Aorta (tissue), 5 donors: ENCODE data around the gene ALAS2. TPM values are rescaled to one million over a fixed set of nuclear protein-coding genes. Genes with fewer than 3 reads are reported as not detected.

ENCODE experiments used
- ATAC-seq: fragments of 200-7000 bp; cut with Tn5 transposase; one replicate; pipeline ENCODE4 v1.9.1; 2022; ENCODE audit warnings: moderate library complexity; ENCODE audit not compliant: low FRiP score
- DNase-seq, 2 donors: peaks; one replicate each; pipeline ENCODE4 v3.0.0-alpha.2; 2020
- H3K27ac ChIP-seq, 2 donors: one replicate each; pipeline ENCODE4 v1.5.1; 2013; ENCODE audit warnings: low read length in 2 of 2, mild to moderate bottlenecking in 2 of 2, moderate library complexity in 2 of 2, control low read depth in 1 of 2, inconsistent platforms in 1 of 2, low read depth in 1 of 2
- H3K27me3 ChIP-seq, 2 donors: one replicate each; pipeline ENCODE4 v1.6.1; 2013; ENCODE audit warnings: control low read depth in 1 of 2, low read length in 1 of 2, mild to moderate bottlenecking in 1 of 2, moderate library complexity in 1 of 2; ENCODE audit not compliant: insufficient read depth in 2 of 2, control insufficient read depth in 1 of 2
- H3K36me3 ChIP-seq, 2 donors: one replicate each; pipeline ENCODE4 v1.6.1; 2013; ENCODE audit warnings: control low read depth in 1 of 2, low read length in 1 of 2, mild to moderate bottlenecking in 1 of 2; ENCODE audit not compliant: insufficient read depth in 2 of 2, control insufficient read depth in 1 of 2
- H3K4me1 ChIP-seq, 2 donors: one replicate each; pipeline ENCODE4 v1.6.1; 2013; ENCODE audit warnings: low read length in 2 of 2, control low read depth in 1 of 2, mild to moderate bottlenecking in 1 of 2, moderate library complexity in 1 of 2; ENCODE audit not compliant: insufficient read depth in 2 of 2, control insufficient read depth in 1 of 2
- H3K4me3 ChIP-seq, 2 donors: one replicate each; pipeline ENCODE4 v1.5.1; 2013; ENCODE audit warnings: low read length in 2 of 2, control low read depth in 1 of 2, mild to moderate bottlenecking in 1 of 2
- H3K9me3 ChIP-seq: one replicate; pipeline ENCODE4 v1.6.1; 2013; ENCODE audit warnings: mild to moderate bottlenecking, low read length; ENCODE audit not compliant: control insufficient read depth
- WGBS, 2 donors: extraction: QIAGEN DNeasy Blood & Tissue Kit; methylation state at CpG; one replicate each; pipeline ENCODE4 v1.1.7; 2013; 5-methylcytosine and 5-hydroxymethylcytosine counted together
- intact Hi-C, 2 donors: fragments of 100-400 bp; cut with DNase I; formaldehyde crosslinking; loops; one replicate each; pipeline versions ENCODE4 v1.14.2 to v1.15.0; 2022
- polyA plus RNA-seq, 2 donors: library from polyadenylated mRNA; stranded (reverse); fragments of 200-250 nt; gene quantifications; one replicate each; pipeline ENCODE4 v1.2.3, GENCODE V29; 2013
- total RNA-seq, 2 donors: library from RNA; stranded (reverse); fragmentation: NEBNext Ultra II Directional; extraction: Animal tissue kit (Norgen Biotek cat#: 25700); gene quantifications; one replicate each; pipeline ENCODE4 v1.2.1, GENCODE V29; 2021
- donor health status: healthy with polysubstance abuse.
- donor health status: Bipolar disorder and iron deficiency.
- donor health status: DM: no; HTN: no; CAD: no.
- donor health status: DM: no; HTN: no; CAD: no.
- donor health status: DM: yes; HTN: yes; CAD: no.

ALAS2 gene
- total and polyA plus RNA-seq, 4 donors: 2.5 to 10.4 TPM; not detected in 2

GRCh38 chrX:55041514-55041913 is 10.7 kb upstream of the ALAS2 start:
- no peaks in the 10 kb centered on the region for H3K36me3 ChIP-seq
- DNase-seq: no peak

DNA sequence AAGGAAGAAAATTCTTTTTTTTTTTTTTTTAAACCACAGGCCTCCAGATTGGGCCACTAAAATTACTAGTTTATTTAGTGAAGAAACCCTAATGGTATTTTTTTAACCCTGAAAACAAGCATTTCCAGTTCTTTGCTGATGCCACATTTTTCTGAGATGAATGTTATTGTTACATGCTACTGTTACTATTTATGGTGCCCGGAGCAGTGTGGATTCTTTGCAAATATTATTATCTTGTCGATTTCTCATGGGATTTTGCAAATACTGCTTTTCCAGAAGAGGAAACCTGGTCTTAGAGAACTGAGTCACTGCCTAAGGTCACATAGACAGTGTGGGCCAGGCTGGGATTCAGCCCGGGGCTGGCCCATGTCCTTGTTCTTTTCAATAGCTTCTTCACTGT is 8.7 kb upstream of the ALAS2 start:
- ATAC-seq: no peak
- no peak for DNase-seq
- 54 to 58% methylated on average over 3 of the region's 3 CpGs for WGBS, 2 donors
- no peak overlapping the region for H3K4me3 ChIP-seq
- H3K4me1 ChIP-seq: no peaks in the 10 kb centered on the region
- intact Hi-C loops: no loop called here
- no peaks in the 10 kb centered on the region for H3K36me3 ChIP-seq
- H3K27me3 ChIP-seq: no peaks in the 10 kb centered on the region
- H3K27ac ChIP-seq: no peak overlapping the region
- no peaks in the 10 kb centered on the region for H3K9me3 ChIP-seq

More at GRCh38 chrX:55041514-55041913, 10.7 kb upstream of the ALAS2 start:
- H3K27me3 ChIP-seq: no peaks in the 10 kb centered on the region
- intact Hi-C loops: no loop called here
- whole genome bisulfite sequencing, 2 donors: 92 to 95% methylated on average over 6 of the region's 6 CpGs
- ATAC-seq: no peak
- H3K4me3 ChIP-seq: no peak overlapping the region
- no peaks in the 10 kb centered on the region for H3K4me1 ChIP-seq
- H3K9me3 ChIP-seq: no peaks in the 10 kb centered on the region
- no peak overlapping the region for H3K27ac ChIP-seq

- 29 to 39% methylated on average over 2 of the region's 2 CpGs for WGBS, 2 donors
- no peaks in the 10 kb centered on the region for H3K4me1 ChIP-seq
- intact Hi-C loops: no loop called here
Measured at GRCh38 chrX:55033429-55033828, 2.7 kb upstream of the ALAS2 start.

DNA sequence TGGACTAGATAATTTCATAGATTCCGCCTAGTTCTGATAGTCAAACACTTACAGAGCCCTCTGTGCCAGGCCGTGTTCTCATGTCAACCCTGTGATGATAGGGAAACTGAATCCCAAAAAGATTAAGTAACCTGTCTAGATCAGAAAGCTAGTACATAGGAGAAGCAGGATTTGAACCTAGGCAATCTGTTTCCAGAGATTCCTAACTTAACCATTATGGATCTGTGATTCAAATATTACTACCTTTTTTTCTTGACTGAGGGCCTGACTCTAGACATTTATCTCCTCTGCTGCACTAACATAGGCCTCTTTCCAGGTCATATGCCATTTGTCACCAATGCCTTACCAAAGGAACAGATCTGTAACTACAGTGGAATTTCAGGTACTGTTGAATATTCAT is 1.5 kb downstream of the ALAS2 start:
- no peak for DNase-seq
- Histone ChIP-seq H3K36me3 (no peaks in the 10 kb centered on the region), H3K9me3 (no peaks in the 10 kb centered on the region), H3K27me3 (no peaks in the 10 kb centered on the region), H3K4me1 (no peaks in the 10 kb centered on the region), H3K27ac (no peak overlapping the region), H3K4me3 (no peak overlapping the region)
- WGBS, 2 donors: 51 to 87% methylated on average over 2 of the region's 2 CpGs
- intact Hi-C loops: no loop called here
- no peak for ATAC-seq

More at GRCh38 chrX:55033429-55033828, 2.7 kb upstream of the ALAS2 start:
- no peaks in the 10 kb centered on the region for H3K9me3 ChIP-seq
- no peak overlapping the region for H3K27ac ChIP-seq
- H3K27me3 ChIP-seq: no peaks in the 10 kb centered on the region
- ATAC-seq (no peak), DNase-seq (no peak)
- no peak overlapping the region for H3K4me3 ChIP-seq
- H3K36me3 ChIP-seq: no peaks in the 10 kb centered on the region

DNA sequence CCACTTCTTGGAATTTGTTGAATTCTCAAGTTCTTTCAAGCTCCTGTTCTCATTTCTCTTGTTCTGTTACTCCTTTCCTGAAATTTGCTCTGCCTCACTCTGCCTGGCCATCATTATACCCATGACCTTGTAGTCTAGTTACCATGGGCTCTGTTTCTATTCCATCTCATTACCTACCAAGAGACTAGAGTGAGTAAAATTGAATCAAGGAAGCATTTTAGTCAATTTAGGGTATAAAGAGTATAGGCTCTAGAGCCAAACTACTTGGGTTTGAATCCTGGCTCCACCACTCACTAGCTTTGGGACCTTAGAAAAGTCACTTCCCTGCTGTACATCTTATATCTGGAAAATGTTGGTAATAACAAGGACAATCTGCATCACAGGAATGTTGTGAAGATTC is 2.2 kb downstream of the ALAS2 start:
- intact Hi-C loops: no loop called here
- ATAC-seq (no peak), DNase-seq (no peak)
- Histone ChIP-seq H3K4me1 (no peaks in the 10 kb centered on the region), H3K27me3 (no peaks in the 10 kb centered on the region), H3K36me3 (no peaks in the 10 kb centered on the region), H3K9me3 (no peaks in the 10 kb centered on the region), H3K4me3 (no peak overlapping the region), H3K27ac (no peak overlapping the region)

GRCh38 chrX:55028040-55028439 is 2.7 kb downstream of the ALAS2 start:
- ATAC-seq (no peak), DNase-seq (no peak)
- WGBS, 2 donors: 53 to 77% methylated on average over 4 of the region's 4 CpGs
- intact Hi-C loops: no loop called here
- no peaks in the 10 kb centered on the region for H3K4me1 ChIP-seq
- no peak overlapping the region for H3K4me3 ChIP-seq
- no peaks in the 10 kb centered on the region for H3K36me3 ChIP-seq
- no peaks in the 10 kb centered on the region for H3K9me3 ChIP-seq
- H3K27ac ChIP-seq: no peak overlapping the region
- no peaks in the 10 kb centered on the region for H3K27me3 ChIP-seq

GRCh38 chrX:55026840-55027239 is 3.9 kb downstream of the ALAS2 start:
- no peaks in the 10 kb centered on the region for H3K36me3 ChIP-seq
- no peaks in the 10 kb centered on the region for H3K9me3 ChIP-seq
- H3K4me1 ChIP-seq: no peaks in the 10 kb centered on the region
- ATAC-seq: no peak
- 61 to 92% methylated on average over 2 of the region's 2 CpGs for whole genome bisulfite sequencing, 2 donors
- H3K27me3 ChIP-seq: no peaks in the 10 kb centered on the region
- intact Hi-C loops: no loop called here
- no peak overlapping the region for H3K4me3 ChIP-seq
- DNase-seq: no peak
- H3K27ac ChIP-seq: no peak overlapping the region

DNA sequence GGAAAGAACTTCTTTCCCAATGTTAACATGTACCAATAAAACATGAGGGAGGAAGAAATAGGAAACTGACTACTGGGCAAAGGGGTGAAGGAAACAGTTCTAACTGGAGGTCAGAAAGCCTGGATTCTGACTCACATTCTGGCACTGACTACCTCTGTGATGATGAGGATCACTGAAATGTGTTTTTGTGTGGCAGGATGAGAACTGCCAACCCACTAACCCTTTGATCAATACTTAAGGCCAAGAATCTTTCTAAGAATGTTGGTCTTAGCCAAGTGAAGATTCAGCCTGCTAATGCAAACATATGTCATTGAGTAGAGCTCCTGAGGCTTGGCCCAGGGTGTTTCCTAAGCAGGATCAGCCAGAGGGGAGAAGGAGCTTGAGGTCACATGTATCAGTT is 4.6 kb downstream of the ALAS2 start:
- Histone ChIP-seq H3K9me3 (no peaks in the 10 kb centered on the region), H3K27ac (no peak overlapping the region), H3K36me3 (no peaks in the 10 kb centered on the region), H3K4me3 (no peak overlapping the region), H3K27me3 (no peaks in the 10 kb centered on the region), H3K4me1 (no peaks in the 10 kb centered on the region)
- DNase-seq (no peak), ATAC-seq (no peak)
- intact Hi-C loops: no loop called here

GRCh38 chrX:55014897-55015299 is 15.9 kb downstream of the ALAS2 start:
- ATAC-seq: no peak
- H3K27ac ChIP-seq: no peak overlapping the region
- 90 to 97% methylated on average over 4 of the region's 4 CpGs for WGBS, 2 donors

More at GRCh38 chrX:55014897-55015299, 15.9 kb downstream of the ALAS2 start:
- Histone ChIP-seq H3K4me3 (no peak overlapping the region), H3K27me3 (no peaks in the 10 kb centered on the region), H3K4me1 (no peaks in the 10 kb centered on the region), H3K36me3 (no peaks in the 10 kb centered on the region), H3K9me3 (no peaks in the 10 kb centered on the region)
- no peak for DNase-seq
- intact Hi-C loops: no loop called here
